T47D (cell line): ENCODE measurements around the gene FSD1L.
A peak's percentile ranks its signal among the peaks of the same experiment; 100 is the strongest.

Experiments
- DNase-seq, 2 experiments: peaks; one replicate each; pipeline versions ENCODE4 v3.0.0 to v3.0.0-alpha.2; 2011 to 2012; ENCODE audit warnings: low read depth in 1 of 2, low spot score in 1 of 2
- JUND ChIP-seq: IDR thresholded peaks from 2 replicates; pipeline ENCODE4 v1.6.1; 2012; ENCODE audit warnings: low read depth
- in situ Hi-C: cut with HindIII; loops from 2 replicates; pipeline ENCODE4 v1.10.0; 2016; ENCODE audit warnings: low sequenced_read_pairs, low pct_unique_long_range_greater_than_20kb

Gene FSD1L

GRCh38 chr9:105473221-105473620, 25.4 kb downstream of the FSD1L start:
- DNase-seq, result no peak
- no peak for TF ChIP-seq JUND
- in situ Hi-C loops, result no loop called here

GRCh38 chr9:105475302-105475701, 27.5 kb downstream of the FSD1L start:
- no peak for TF ChIP-seq JUND
- in situ Hi-C loops, result no loop called here
- peak in 1 of 2 experiments; percentile 57 for DNase-seq

- in situ Hi-C loops, result no loop called here
- DNase-seq, result no peak
- no peak for TF ChIP-seq JUND
These were observed 32.0 kb downstream of the FSD1L start for GRCh38 chr9:105479846-105480245.

GRCh38 chr9:105483618-105484017, 35.8 kb downstream of the FSD1L start:
- DNase-seq, result no peak
- in situ Hi-C loops, result no loop called here
- no peak for TF ChIP-seq JUND

- TF ChIP-seq JUND, result no peak
- in situ Hi-C loops, result no loop called here
- no peak for DNase-seq
These were observed 36.4 kb downstream of the FSD1L start for GRCh38 chr9:105484226-105484625.

- in situ Hi-C loops, result no loop called here
- no peak for TF ChIP-seq JUND
- no peak for DNase-seq
These were observed 37.3 kb downstream of the FSD1L start for GRCh38 chr9:105485131-105485530.

- in situ Hi-C loops, result no loop called here
- no peak for DNase-seq
- TF ChIP-seq JUND, result no peak
These were observed 49.0 kb downstream of the FSD1L start for GRCh38 chr9:105496826-105497225.

GRCh38 chr9:105497704-105498103, 49.9 kb downstream of the FSD1L start:
- DNase-seq, result no peak
- in situ Hi-C loops, result no loop called here
- no peak for TF ChIP-seq JUND

GRCh38 chr9:105500108-105500766, 52.4 kb downstream of the FSD1L start:
- TF ChIP-seq JUND, result no peak
- in situ Hi-C loops, result no loop called here
- DNase-seq, result no peak

GRCh38 chr9:105501414-105501813, 53.6 kb downstream of the FSD1L start:
- no peak for TF ChIP-seq JUND
- in situ Hi-C loops, result no loop called here
- DNase-seq, result no peak

- in situ Hi-C loops, result no loop called here
- TF ChIP-seq JUND, result no peak
- no peak for DNase-seq
These were observed 54.4 kb downstream of the FSD1L start for GRCh38 chr9:105502276-105502675.

GRCh38 chr9:105503881-105504280, 56.0 kb downstream of the FSD1L start:
- peak in 1 of 2 experiments; percentile 25 for DNase-seq
- in situ Hi-C loops, result no loop called here
- TF ChIP-seq JUND, result no peak

GRCh38 chr9:105507096-105507790, 59.4 kb downstream of the FSD1L start:
- no peak for TF ChIP-seq JUND
- DNase-seq, result no peak
- in situ Hi-C loops, result no loop called here
